PC-9 (cell line): Measurements from ENCODE around the gene IL1A. TPM values are rescaled to one million over a fixed set of nuclear protein-coding genes. Genes with fewer than 3 reads are reported as not detected.
A peak's percentile ranks its signal among the peaks of the same experiment; 100 is the strongest.

Experiments used
- BruUV-seq: library from RNA; stranded (reverse); fragments of 400-500 nt; replicated peaks from 2 replicates; lab custom pipeline; 2021; lab: Mats Ljungman, UMichigan
- CTCF ChIA-PET: fragments of 300-600 bp; sonication (Branson Sonifier 250); formaldehyde crosslinking; loops from one replicate; lab custom pipeline; 2022; ENCODE audit warnings: antibody characterized with exemption; lab: Charles Lee
- POLR2A ChIA-PET: fragments of 300-600 bp; sonication (Branson Sonifier 250); formaldehyde crosslinking; loops from one replicate; lab custom pipeline; 2022; ENCODE audit warnings: antibody characterized with exemption; ENCODE audit not compliant: unreplicated experiment; lab: Charles Lee
- DNase-seq, 2 experiments: peaks; one replicate each; pipeline versions ENCODE4 v3.0.0 to v3.0.0-alpha.2; 2015 to 2022; ENCODE audit warnings: mixed read lengths in 1 of 2
- H2AFZ ChIP-seq: fragments of 200-600 bp; sonication (generic); 2 replicates; pipeline ENCODE4 v1.8.1; 2017; ENCODE audit warnings: antibody characterized with exemption
- H3F3A ChIP-seq: fragments of 200-600 bp; sonication (generic); 2 replicates; pipeline ENCODE4 v1.8.1; 2017; ENCODE audit warnings: antibody characterized with exemption, mild to moderate bottlenecking, low read depth; ENCODE audit not compliant: insufficient read depth
- H3K27ac ChIP-seq: fragments of 200-600 bp; sonication (generic); 2 replicates; pipeline ENCODE4 v1.6.1; 2016; ENCODE audit warnings: mixed run types
- H3K27me3 ChIP-seq: fragments of 200-600 bp; sonication (generic); 2 replicates; pipeline ENCODE4 v1.6.1; 2016; ENCODE audit warnings: low read depth, mixed run types; ENCODE audit not compliant: insufficient read depth
- H3K36me3 ChIP-seq: fragments of 200-600 bp; sonication (generic); 2 replicates; pipeline ENCODE4 v1.6.1; 2016; ENCODE audit warnings: low read depth, mixed run types
- H3K4me1 ChIP-seq: fragments of 200-600 bp; sonication (generic); replicated peaks from 2 replicates; pipeline ENCODE4 v1.6.1; 2016; ENCODE audit warnings: mixed run types; ENCODE audit not compliant: insufficient read depth
- H3K4me2 ChIP-seq: fragments of 200-600 bp; sonication (generic); 2 replicates; pipeline ENCODE4 v1.6.1; 2017; ENCODE audit warnings: mixed run types
- H3K4me3 ChIP-seq: fragments of 200-600 bp; sonication (generic); 2 replicates; pipeline ENCODE4 v1.6.1; 2016; ENCODE audit warnings: mixed run types
- H3K79me2 ChIP-seq: fragments of 200-600 bp; sonication (generic); 2 replicates; pipeline ENCODE4 v1.6.1; 2017; ENCODE audit warnings: low read depth, mixed run types
- H3K9me2 ChIP-seq: fragments of 200-600 bp; sonication (generic); 2 replicates; pipeline ENCODE4 v1.8.1; 2017; ENCODE audit warnings: mild to moderate bottlenecking; ENCODE audit not compliant: insufficient read depth
- H3K9me3 ChIP-seq: fragments of 200-600 bp; sonication (generic); 2 replicates; pipeline ENCODE4 v1.8.1; 2016; ENCODE audit warnings: low read depth; ENCODE audit not compliant: insufficient read depth
- H4K20me1 ChIP-seq: fragments of 200-600 bp; sonication (generic); 2 replicates; pipeline ENCODE4 v1.8.1; 2017; ENCODE audit not compliant: insufficient read depth
- CTCF ChIP-seq: fragments of 200-600 bp; sonication (generic); conservative IDR thresholded peaks from 2 replicates; pipeline ENCODE4 v1.6.1; 2017; ENCODE audit warnings: mixed run types, antibody characterized with exemption, mild to moderate bottlenecking, moderate library complexity
- EZH2 ChIP-seq: fragments of 200-600 bp; sonication (generic); IDR thresholded peaks from 2 replicates; pipeline ENCODE4 v1.8.0; 2017; ENCODE audit warnings: antibody characterized with exemption, low read depth
- intact Hi-C: fragments of 100-400 bp; cut with micrococcal nuclease; formaldehyde crosslinking; loops from one replicate; pipeline ENCODE4 v1.10.0; 2022; ENCODE audit not compliant: unreplicated experiment
- total RNA-seq: library from RNA; stranded (reverse); gene quantifications from 2 replicates; pipeline ENCODE4 v1.2.3, GENCODE V29; 2021

The IL1A gene
- total RNA-seq, 1 experiment from 2014 or later: 0.55 TPM

GRCh38 chr2:112814278-112814677 lies 30.0 kb upstream of the IL1A start:
- intact Hi-C loops: no loop called here
- Histone ChIP-seq H3K4me1 (no peaks in the 10 kb centered on the region), H3K79me2 (no peaks in the 10 kb centered on the region), H3K9me2 (no peaks in the 10 kb centered on the region), H3K27ac (no peak overlapping the region), H3K4me3 (no peak overlapping the region), H3K9me3 (no peaks in the 10 kb centered on the region), H3K4me2 (no peak overlapping the region), H3K36me3 (no peaks in the 10 kb centered on the region), H4K20me1 (no peaks in the 10 kb centered on the region), H3F3A (no peaks in the 10 kb centered on the region), H2AFZ (no peak overlapping the region), H3K27me3 (no peaks in the 10 kb centered on the region)
- no TSS peak for BruUV-seq
- peak in 1 of 2 experiments; percentile 22 for DNase-seq
- POLR2A ChIA-PET: interaction anchor here (0.7 kb wide), 1 partner anchor 21 kb away, joined by 6 read pairs; no protein-coding TSS in a partner anchor
- CTCF ChIA-PET: no interaction called here
- no peak for TF ChIP-seq EZH2
- no peak for TF ChIP-seq CTCF

GRCh38 chr2:112813280-112813966 lies 29.1 kb upstream of the IL1A start:
- intact Hi-C loops: no loop called here
- Histone ChIP-seq H3K4me2 (no peak overlapping the region), H2AFZ (no peak overlapping the region), H3K27ac (no peak overlapping the region), H3F3A (no peaks in the 10 kb centered on the region), H3K27me3 (no peaks in the 10 kb centered on the region), H3K9me3 (no peaks in the 10 kb centered on the region), H3K9me2 (no peaks in the 10 kb centered on the region), H3K36me3 (no peaks in the 10 kb centered on the region), H4K20me1 (no peaks in the 10 kb centered on the region), H3K79me2 (no peaks in the 10 kb centered on the region), H3K4me3 (no peak overlapping the region), H3K4me1 (no peaks in the 10 kb centered on the region)
- ChIA-PET CTCF (no interaction called here), POLR2A (no interaction called here)
- BruUV-seq: no TSS peak
- TF ChIP-seq EZH2: no peak
- no peak for DNase-seq

GRCh38 chr2:112812318-112813267 lies 28.3 kb upstream of the IL1A start:
- POLR2A ChIA-PET: no interaction called here
- Histone ChIP-seq H3K36me3 (no peaks in the 10 kb centered on the region), H3K27me3 (no peaks in the 10 kb centered on the region), H3K4me1 (no peaks in the 10 kb centered on the region), H3K4me3 (no peak overlapping the region), H2AFZ (no peak overlapping the region), H3K9me3 (0 out of 2 replicates have a peak, but pooled peaks cover 1% of the 10 kb centered on the region), H3F3A (no peaks in the 10 kb centered on the region), H3K9me2 (no peaks in the 10 kb centered on the region), H3K79me2 (no peaks in the 10 kb centered on the region), H3K4me2 (no peak overlapping the region), H4K20me1 (no peaks in the 10 kb centered on the region), H3K27ac (no peak overlapping the region)
- CTCF ChIA-PET: no interaction called here
- TF ChIP-seq EZH2 (no peak), CTCF (no peak)
- intact Hi-C loops: no loop called here
- DNase-seq: no peak
- no TSS peak for BruUV-seq
